GM12878 (cell line): ENCODE data around the gene HAVCR1. TPM values are rescaled to one million over a fixed set of nuclear protein-coding genes. Genes with fewer than 3 reads are reported as not detected.
"Not testable (repeated sequence)": the region's sequence is repeated elsewhere in the genome, so short reads cannot be mapped to it uniquely, and the experiment has no call there.

Experiments
- ATAC-seq: fragments of 200-7000 bp; cut with Tn5 transposase; 3 replicates; pipeline ENCODE4 v1.9.1; 2020; ENCODE audit warnings: mild to moderate bottlenecking, moderate library complexity
- BruUV-seq: library from RNA; stranded (reverse); fragments of 400-500 nt; replicated peaks from 2 replicates; lab custom pipeline; 2021; lab: Mats Ljungman, UMichigan
- CTCF ChIA-PET: fragments of 300-600 bp; sonication (Branson Sonifier 250); formaldehyde crosslinking; extraction: SDS; loops from one replicate; lab custom pipeline; 2021; ENCODE audit warnings: inconsistent platforms; lab: Yijun Ruan, JAX
- POLR2A ChIA-PET: fragments of 350-600 bp; formaldehyde crosslinking; extraction: SDS; loops from one replicate; lab custom pipeline; 2021; ENCODE audit warnings: inconsistent platforms; lab: Charles Lee
- RAD21 ChIA-PET: fragments of 300-600 bp; sonication (Branson Sonifier 250); formaldehyde crosslinking; loops from one replicate; lab custom pipeline; 2023; ENCODE audit warnings: antibody characterized with exemption; ENCODE audit not compliant: unreplicated experiment; lab: Charles Lee
- SMC1A ChIA-PET: fragments of 300-600 bp; sonication (Branson Sonifier 250); formaldehyde crosslinking; loops from one replicate; lab custom pipeline; 2023; ENCODE audit not compliant: unreplicated experiment, uncharacterized antibody; lab: Charles Lee
- DNase-seq: peaks from one replicate; pipeline ENCODE4 v3.0.0-alpha.2; 2011; ENCODE audit warnings: low read depth, low spot score
- FAIRE-seq: peaks from 3 replicates; lab custom pipeline; 2011; peaks lifted over from hg19 to GRCh38; lab: Jason Lieb, UNC
- H2AFZ ChIP-seq: 2 replicates; pipeline ENCODE4 v1.6.0; 2011; ENCODE audit warnings: low read depth, low read length, control low read depth; ENCODE audit not compliant: control insufficient read depth
- H3K27ac ChIP-seq: 2 replicates; pipeline ENCODE4 v1.5.1; 2011; ENCODE audit warnings: control low read depth; ENCODE audit not compliant: control insufficient read depth, insufficient read depth
- H3K27me3 ChIP-seq, 2 experiments: replicated peaks in 1 of 2; 2 replicates each; pipeline versions ENCODE4 v1.6.0 to v1.6.1; 2011; ENCODE audit warnings: low read length in 1 of 2; ENCODE audit not compliant: control insufficient read depth in 2 of 2, insufficient read depth in 2 of 2
- H3K36me3 ChIP-seq, 2 experiments: 2 replicates each; pipeline ENCODE4 v1.5.1; 2011; ENCODE audit warnings: low read length in 1 of 2; ENCODE audit not compliant: control insufficient read depth in 2 of 2, insufficient read depth in 2 of 2
- H3K4me1 ChIP-seq: 2 replicates; pipeline ENCODE4 v1.6.1; 2011; ENCODE audit warnings: mild to moderate bottlenecking, low read length, moderate library complexity, mixed read lengths; ENCODE audit not compliant: control insufficient read depth, insufficient read depth
- H3K4me2 ChIP-seq: 2 replicates; pipeline ENCODE4 v1.6.0; 2011; ENCODE audit warnings: control low read depth; ENCODE audit not compliant: control insufficient read depth, insufficient read depth
- H3K4me3 ChIP-seq: fragments of 200-600 bp; sonication (generic); 2 replicates; pipeline ENCODE4 v1.5.1; 2016
- H3K79me2 ChIP-seq: 2 replicates; pipeline ENCODE4 v1.6.0; 2011; ENCODE audit warnings: low read length; ENCODE audit not compliant: control insufficient read depth, insufficient read depth
- H3K9ac ChIP-seq: 2 replicates; pipeline ENCODE4 v1.8.0; 2011; ENCODE audit warnings: low read length, control low read depth, mixed read lengths; ENCODE audit not compliant: control insufficient read depth, insufficient read depth
- H3K9me3 ChIP-seq: replicated peaks from 3 replicates; pipeline ENCODE4 v1.5.1; 2011; ENCODE audit warnings: mild to moderate bottlenecking, low read length; ENCODE audit not compliant: control insufficient read depth, insufficient read depth
- H4K20me1 ChIP-seq: 2 replicates; pipeline ENCODE4 v1.6.0; 2011; ENCODE audit not compliant: control insufficient read depth, insufficient read depth
- BMI1 ChIP-seq: fragments of 450-650 bp; IDR thresholded peaks from 2 replicates; pipeline ENCODE4 v1.6.1; 2016; ENCODE audit warnings: mild to moderate bottlenecking, moderate library complexity, borderline replicate concordance
- E4F1 ChIP-seq: fragments of 450-650 bp; IDR thresholded peaks from 2 replicates; pipeline ENCODE4 v1.6.1; 2018; ENCODE audit warnings: borderline replicate concordance, mild to moderate bottlenecking; ENCODE audit not compliant: partially characterized antibody
- EED ChIP-seq: sonication (generic); IDR thresholded peaks from 2 replicates; pipeline ENCODE4 v1.6.1; 2016; ENCODE audit warnings: antibody characterized with exemption, low read depth
- ESRRA ChIP-seq: IDR thresholded peaks from 2 replicates; pipeline ENCODE4 v1.6.1; 2012; ENCODE audit warnings: mild to moderate bottlenecking, low read length, improper control_type of control experiment
- FOXK2 ChIP-seq: fragments of 450-650 bp; IDR thresholded peaks from 2 replicates; pipeline ENCODE4 v1.6.1; 2017; ENCODE audit warnings: mild to moderate bottlenecking, moderate library complexity
- KLF5 ChIP-seq: fragments of 450-650 bp; IDR thresholded peaks from 2 replicates; pipeline ENCODE4 v1.6.1; 2014; ENCODE audit warnings: mild to moderate bottlenecking; ENCODE audit not compliant: partially characterized antibody
- MAX ChIP-seq: IDR thresholded peaks from 2 replicates; pipeline ENCODE4 v1.6.1; 2012; ENCODE audit warnings: low read depth, low read length, improper control_type of control experiment
- RAD21 ChIP-seq: IDR thresholded peaks from 2 replicates; pipeline ENCODE4 v1.6.1; 2011; ENCODE audit warnings: mild to moderate bottlenecking, low read depth, low read length, moderate library complexity; ENCODE audit not compliant: insufficient read depth
- RFX5 ChIP-seq: IDR thresholded peaks from 2 replicates; pipeline ENCODE4 v1.6.1; 2011; ENCODE audit warnings: low read depth, low read length, improper control_type of control experiment
- WGBS: methylation state at CpG from one replicate; pipeline ENCODE4 v1.1.6; 2016; ENCODE audit warnings: low lambda C conversion rate; ENCODE audit not compliant: insufficient replicate concordance, insufficient coverage; ENCODE audit errors: missing lambda C conversion rate; 5-methylcytosine and 5-hydroxymethylcytosine counted together
- in situ Hi-C: fragments of 300-500 bp; cut with MboI; formaldehyde crosslinking; loops from 9 replicates; pipeline ENCODE4 v1.14.3; 2018; ENCODE audit warnings: mixed read lengths
- intact Hi-C: fragments of 100-400 bp; cut with micrococcal nuclease; formaldehyde crosslinking; loops from one replicate; pipeline ENCODE4 v1.14.2; 2022; ENCODE audit not compliant: unreplicated experiment
- polyA plus RNA-seq, 11 experiments: library from polyadenylated mRNA; depleted of rRNA in 4 of 11; unstranded in 6 of 11; stranded (reverse) in 5 of 11; fragments of >200 nt; fragmentation: Nextera tagmentation in 4 of 11; fragmentation: Illumina TruSeq in 1 of 11; extraction: Ambion mirVana in 4 of 11; extraction: Trizol in 1 of 11; gene quantifications; 1 replicate in 1 of 11; 2 replicates in 10 of 11; pipeline versions ENCODE4 v1.2.1 to v1.2.3, GENCODE V29; 2011 to 2016; ENCODE audit warnings: inconsistent platforms in 2 of 11, missing spikeins in 2 of 11, low read depth in 1 of 11
- total RNA-seq, 4 experiments: library from RNA; depleted of rRNA in 3 of 4; stranded (reverse); fragments of >200 nt in 3 of 4; fragmentation: Illumina TruSeq in 1 of 4; extraction: Trizol in 1 of 4; gene quantifications; 2 replicates each; pipeline versions ENCODE4 v1.2.1 to v1.2.3, GENCODE V29; 2013 to 2021

The HAVCR1 gene
- total and polyA plus RNA-seq, 10 of the 15 experiments (the other 5 are each of a cell fraction or from before 2014, with no cell fraction given), result 0.08 to 0.45 TPM; not detected in 8

- RAD21 ChIA-PET, result no interaction called here
- DNase-seq, result no peak
- H3K9ac ChIP-seq, result no peak overlapping the region
- no peak overlapping the region for H3K4me3 ChIP-seq
- no peak for FAIRE-seq
- in situ Hi-C loops (no loop called here), intact Hi-C loops (no loop called here)
- H4K20me1 ChIP-seq, result no peaks in the 10 kb centered on the region
- H3K9me3 ChIP-seq, result no peaks in the 10 kb centered on the region
- no peak overlapping the region for H3K27ac ChIP-seq
- SMC1A ChIA-PET, result no interaction called here
- 53% methylated on average over 10 of the region's 11 CpGs for WGBS
- no peaks in the 10 kb centered on the region for H3K27me3 ChIP-seq
- no peaks in the 10 kb centered on the region for H3K79me2 ChIP-seq
- H3K4me1 ChIP-seq, result no peaks in the 10 kb centered on the region
- H3K36me3 ChIP-seq, result no peaks in the 10 kb centered on the region
- POLR2A ChIA-PET, result no interaction called here
- no peak overlapping the region for H3K4me2 ChIP-seq
- no peak for ATAC-seq
- no TSS peak for BruUV-seq
- TF ChIP-seq ESRRA (no peak), EED (no peak), E4F1 (no peak), KLF5 (no peak), RAD21 (no peak), MAX (no peak), BMI1 (no peak), RFX5 (no peak), FOXK2 (no peak)
- no peak overlapping the region for H2AFZ ChIP-seq
- CTCF ChIA-PET, result interaction anchor here (1.0 kb wide), 1 partner anchor 74 kb away, joined by 3 read pairs; no protein-coding TSS in a partner anchor
Measured at GRCh38 chr5:157057459-157058370, 1.2 kb downstream of the HAVCR1 start.

DNA sequence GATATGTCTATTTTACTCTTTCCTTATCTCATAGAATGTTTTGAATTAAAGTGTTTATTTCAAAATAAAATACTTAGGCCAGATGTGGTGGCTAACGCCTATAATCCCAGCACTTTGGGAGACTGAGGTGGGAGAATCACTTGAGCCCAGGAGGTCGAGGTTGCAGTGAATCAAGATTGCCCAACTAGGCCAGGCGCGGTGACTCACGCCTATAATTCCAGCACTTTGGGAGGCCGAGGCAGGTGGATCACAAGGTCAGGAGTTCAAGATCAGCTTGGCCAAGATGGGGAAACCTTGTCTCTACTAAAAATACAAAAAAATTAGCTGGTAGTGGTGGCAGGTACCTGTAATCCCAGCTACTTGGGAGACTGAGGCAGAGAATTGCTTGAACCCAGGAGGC lies 2.1 kb downstream of the HAVCR1 start:
- RAD21 ChIA-PET, H3K79me2 ChIP-seq: not testable (repeated sequence)

More for the DNA sequence above, 2.1 kb downstream of the HAVCR1 start:
- DNase-seq, H3K36me3 ChIP-seq, CTCF ChIA-PET, H3K9ac ChIP-seq, H4K20me1 ChIP-seq, H3K9me3 ChIP-seq, SMC1A ChIA-PET, in situ Hi-C loops, H3K27me3 ChIP-seq, H2AFZ ChIP-seq, intact Hi-C loops, ATAC-seq, BruUV-seq, FAIRE-seq, H3K4me3 ChIP-seq, H3K4me2 ChIP-seq, POLR2A ChIA-PET, H3K27ac ChIP-seq, H3K4me1 ChIP-seq: not testable (repeated sequence)
- WGBS, result 62% methylated on average over 6 of the region's 6 CpGs
